ENCODE measurements around the gene RAB5A.

- no peak for TF ChIP-seq ZNF384 (IDR thresholded peaks at IDR 0.05)
- TF ChIP-seq FOXM1 (IDR thresholded peaks at IDR 0.05; ENCODE audit: borderline replicate concordance): no peak
- TF ChIP-seq BHLHE40 (IDR thresholded peaks at IDR 0.05; ENCODE audit: borderline replicate concordance): no peak
- no peak for TF ChIP-seq PKNOX1 (IDR thresholded peaks at IDR 0.05)
- no peak for TF ChIP-seq TARDBP (IDR thresholded peaks at IDR 0.05)
- TF ChIP-seq ELF4 (IDR thresholded peaks at IDR 0.05): no peak
- no peak for TF ChIP-seq SP1 (IDR thresholded peaks at IDR 0.05)
- TF ChIP-seq HDGF (IDR thresholded peaks at IDR 0.05; ENCODE audit: borderline replicate concordance): no peak
- TF ChIP-seq NFRKB (IDR thresholded peaks at IDR 0.05): no peak
- no peak for TF ChIP-seq SUZ12 (IDR thresholded peaks at IDR 0.05)
These were observed 82.0 kb downstream of the RAB5A start for GRCh38 chr3:20028905-20029331.
